HG02884 (cell line): ENCODE measurements around the gene ALDH3A1.
"Not testable (repeated sequence)": the region's sequence is repeated elsewhere in the genome, so short reads cannot be mapped to it uniquely, and the experiment has no call there.

Experiments used
- ATAC-seq: cut with Tn5 transposase; IDR thresholded peaks from one replicate; pipeline ENCODE4 v1.9.1; 2021; ENCODE audit warnings: mild to moderate bottlenecking, moderate library complexity; ENCODE audit not compliant: unreplicated experiment

Gene ALDH3A1

GRCh38 chr17:19747829-19748806 is at the start of gene ALDH3A1:
TSS of gene ALDH3A1 (minus strand) at chr17:19748298. CDS start at chr17:19745129, 3,169 bp downstream.
- no peak for ATAC-seq

- ATAC-seq, result no peak
Measured at GRCh38 chr17:19796457-19796856, 48.4 kb upstream of the ALDH3A1 start.

GRCh38 chr17:19791918-19792550 is 43.9 kb upstream of the ALDH3A1 start:
- no peak for ATAC-seq

- no peak for ATAC-seq
Measured at GRCh38 chr17:19787733-19788357, 39.7 kb upstream of the ALDH3A1 start.

DNA sequence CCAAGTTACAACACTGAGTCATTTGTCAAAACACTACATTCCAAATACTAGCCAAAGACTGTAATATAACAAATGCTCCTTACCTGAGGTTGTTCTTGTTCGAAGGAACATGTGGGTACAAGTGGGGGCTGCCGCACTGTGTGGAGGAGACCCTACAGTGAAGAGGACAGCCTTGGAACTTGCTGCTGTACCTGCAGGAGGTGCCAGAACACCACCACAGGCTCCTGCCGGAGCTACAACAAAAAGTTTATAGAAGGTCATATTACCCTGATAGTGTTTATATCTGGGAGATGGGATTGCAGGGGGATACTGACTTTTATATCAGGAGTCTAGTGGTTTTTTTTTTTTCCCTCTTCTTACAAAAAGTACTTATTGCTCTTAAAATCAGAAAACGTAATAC is 37.8 kb upstream of the ALDH3A1 start:
- no peak for ATAC-seq

DNA sequence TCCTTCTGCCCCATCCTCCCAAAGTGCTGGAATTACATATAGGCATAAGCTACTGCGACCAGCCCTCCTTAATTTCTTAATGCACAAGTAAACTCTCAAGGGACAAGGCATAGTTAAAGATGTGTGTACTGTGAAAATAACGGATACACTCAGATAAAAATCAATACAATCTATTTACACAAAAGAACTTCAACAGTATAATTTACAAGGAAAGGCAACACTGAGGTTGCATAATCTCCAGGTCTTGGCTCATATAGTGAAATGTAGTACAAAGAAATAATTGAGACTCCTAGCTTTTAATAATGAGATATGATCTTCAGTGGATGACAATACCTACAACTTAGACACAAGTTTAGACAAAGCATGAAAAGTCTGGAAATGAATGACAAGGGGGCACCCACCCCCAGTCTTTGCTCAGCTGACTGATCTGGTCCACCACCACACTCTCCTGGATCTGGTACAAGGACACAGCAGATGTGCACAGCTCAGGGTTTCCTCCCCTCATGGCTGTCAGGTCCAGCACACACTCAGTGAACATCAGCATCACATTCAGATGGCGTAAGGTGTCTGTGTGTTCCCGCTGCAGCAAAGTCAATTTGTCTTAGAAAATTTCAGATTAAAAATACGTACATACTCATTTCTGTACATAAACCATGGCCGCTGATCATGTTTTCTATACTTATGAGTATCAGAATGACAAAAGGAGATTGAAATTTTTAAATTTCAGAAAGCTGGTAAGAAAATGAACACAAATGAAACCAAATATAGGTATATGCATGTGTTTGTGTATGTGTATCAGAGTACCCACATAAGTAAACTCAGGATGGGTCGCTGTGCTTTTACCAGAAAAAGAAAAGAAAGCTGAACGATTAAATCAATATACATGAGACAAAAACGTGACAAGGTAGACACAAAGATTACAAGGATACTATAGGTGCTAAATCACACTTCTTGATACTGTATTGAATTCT is 33.7 kb upstream of the ALDH3A1 start:
- no peak for ATAC-seq

DNA sequence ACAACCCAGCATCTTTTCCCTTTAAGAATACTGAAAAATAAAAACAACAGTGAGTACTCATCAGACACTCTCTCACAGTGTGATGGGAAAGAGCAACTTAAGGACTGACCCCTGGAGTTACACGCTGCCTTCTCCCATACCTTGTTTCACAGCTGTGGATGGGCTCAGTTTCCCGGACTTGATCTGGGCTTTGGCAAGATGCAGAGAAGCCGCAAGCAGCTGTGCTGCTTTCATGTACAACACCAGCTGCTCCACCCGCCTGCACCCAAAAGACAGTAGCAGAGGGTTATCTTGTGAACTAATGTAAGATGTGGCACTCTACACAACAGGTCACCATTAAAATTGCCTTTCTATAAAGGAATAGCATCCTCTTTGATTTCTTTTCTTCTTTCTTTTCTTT is 32.7 kb upstream of the ALDH3A1 start:
- ATAC-seq, result no peak

DNA sequence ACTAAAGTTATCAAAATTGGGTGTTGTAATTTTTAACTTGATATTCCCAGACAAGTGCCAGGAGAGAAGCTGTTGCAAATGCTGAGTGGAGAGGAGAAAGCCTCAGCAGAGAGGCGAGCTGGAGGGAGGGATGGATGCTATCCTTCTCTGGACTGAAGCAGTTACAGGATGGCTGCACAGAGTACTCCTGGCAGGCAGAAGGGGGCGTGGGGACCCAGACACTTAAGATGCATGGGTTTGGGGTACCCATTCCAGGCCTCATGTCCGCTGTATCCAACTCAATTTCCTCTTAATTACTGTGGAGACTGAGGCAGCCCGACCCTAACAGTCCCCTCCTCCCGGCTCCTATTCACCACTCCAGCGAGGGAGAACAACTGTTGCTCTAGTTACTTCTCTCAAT is 25.4 kb upstream of the ALDH3A1 start:
- no peak for ATAC-seq

DNA sequence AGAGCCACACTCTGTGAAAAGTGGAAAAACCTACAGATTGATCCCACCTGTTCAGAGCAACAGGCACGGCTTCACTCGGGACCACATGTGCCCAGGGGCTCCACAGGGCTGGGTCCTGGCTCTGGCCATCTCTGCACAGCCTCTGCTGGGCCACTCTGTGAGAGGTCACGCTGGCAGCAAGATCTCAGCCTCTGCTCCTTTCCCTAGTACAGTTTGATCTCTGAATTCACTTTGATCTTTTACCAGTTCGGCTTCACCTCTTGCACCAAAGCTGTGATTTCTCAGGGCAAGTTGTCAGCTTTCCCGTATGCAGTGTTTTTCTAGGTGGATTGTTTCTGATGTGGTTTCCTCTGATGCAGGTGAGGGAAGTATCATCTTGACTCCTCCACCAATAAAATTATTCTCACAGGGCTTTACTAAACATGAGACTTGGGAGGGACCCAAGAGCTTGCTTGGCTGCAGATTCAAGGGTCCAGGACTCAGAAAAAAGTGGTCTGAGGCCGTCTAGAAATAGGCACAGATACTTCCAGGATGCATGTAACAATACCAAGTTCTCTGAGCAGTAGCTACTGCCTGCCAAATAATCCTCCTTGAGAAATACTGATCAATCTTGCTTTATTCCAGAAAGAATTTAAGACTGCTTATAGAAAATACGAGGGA is 24.0 kb upstream of the ALDH3A1 start:
- ATAC-seq, result no peak

DNA sequence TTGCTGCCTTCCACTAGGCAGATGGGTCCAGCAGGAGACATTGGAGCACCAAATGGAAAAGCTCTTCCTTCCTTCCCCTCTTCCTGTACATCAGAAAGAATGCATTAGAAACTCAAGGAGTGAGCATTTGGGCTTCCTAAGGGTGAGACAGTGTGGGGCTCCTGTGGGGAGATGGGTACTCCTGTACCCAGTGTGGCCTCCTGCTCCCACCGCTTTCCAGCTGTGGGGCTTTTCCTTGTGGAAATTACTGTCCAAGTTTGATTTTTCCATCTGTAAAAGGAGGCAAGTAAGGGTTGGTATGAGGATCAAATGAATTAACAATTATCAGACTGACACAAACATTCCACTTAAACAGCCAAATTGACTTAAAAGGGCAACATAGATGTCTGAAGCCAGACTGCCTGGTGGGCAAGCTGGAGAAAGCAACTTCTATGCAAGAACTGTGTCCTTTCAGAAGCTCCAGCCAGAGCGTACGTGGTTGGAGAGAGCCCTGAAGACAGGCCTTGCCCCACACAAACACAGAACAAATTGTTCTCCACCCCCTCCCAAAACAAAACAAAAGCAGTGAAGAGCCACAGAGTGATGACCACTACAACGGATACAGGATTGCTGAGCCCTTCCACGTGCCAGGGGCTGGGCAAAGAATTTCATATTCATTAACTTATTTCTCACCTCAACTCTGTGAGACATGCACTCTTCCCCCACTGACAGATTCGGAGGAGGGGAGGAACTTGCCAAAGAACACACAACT is 23.1 kb upstream of the ALDH3A1 start:
- ATAC-seq, result no peak

GRCh38 chr17:19769946-19770652 is 22.0 kb upstream of the ALDH3A1 start:
- no peak for ATAC-seq

GRCh38 chr17:19768046-19768782 is 20.1 kb upstream of the ALDH3A1 start:
- ATAC-seq, result no peak

DNA sequence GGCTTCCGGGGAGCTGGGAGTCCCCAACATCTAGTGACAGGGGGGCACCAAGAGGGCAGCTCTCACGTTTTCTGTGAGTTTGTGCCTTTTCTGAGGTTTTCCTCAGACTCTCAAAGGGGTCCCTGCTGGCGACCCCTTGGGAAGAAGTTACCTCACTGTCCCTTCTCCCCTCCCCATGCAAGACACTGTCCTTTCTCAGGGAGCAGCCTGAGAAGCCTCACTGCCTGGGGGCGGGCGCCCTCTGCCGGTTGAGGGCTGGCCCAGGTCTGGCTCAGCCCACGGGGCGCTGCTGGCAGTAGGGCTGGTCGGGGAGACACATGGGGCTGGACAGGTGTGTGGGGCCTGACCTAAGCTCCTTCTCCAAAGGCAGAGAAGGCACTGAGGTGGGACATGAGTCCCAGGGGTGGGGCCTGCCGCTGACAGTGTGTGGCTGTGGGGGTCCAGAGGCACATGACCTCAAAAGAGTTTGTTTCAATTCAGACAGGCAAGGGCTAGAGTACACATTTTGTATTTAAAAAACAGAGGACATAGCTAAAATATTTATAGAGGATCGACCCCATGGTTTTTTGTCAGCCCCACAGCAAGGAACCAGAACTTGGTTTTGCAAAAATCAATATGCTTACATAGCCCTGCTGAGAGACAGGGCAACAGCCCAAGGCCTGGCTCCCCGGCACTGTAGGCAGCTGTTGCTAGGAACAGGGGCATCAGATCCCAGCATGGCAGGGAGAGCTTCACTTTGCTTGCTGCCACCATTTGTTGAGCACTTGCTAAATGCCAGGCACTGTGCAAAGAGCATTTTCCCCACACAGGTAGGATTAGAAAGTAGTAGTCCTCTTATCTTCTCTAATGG is 18.5 kb upstream of the ALDH3A1 start:
- ATAC-seq, result no peak

- ATAC-seq, result no peak
Measured at GRCh38 chr17:19766016-19766415, 17.9 kb upstream of the ALDH3A1 start.

GRCh38 chr17:19763991-19764390 is 15.9 kb upstream of the ALDH3A1 start:
- ATAC-seq, result not testable (repeated sequence)

- no peak for ATAC-seq
Measured at GRCh38 chr17:19763416-19763815, 15.3 kb upstream of the ALDH3A1 start.

DNA sequence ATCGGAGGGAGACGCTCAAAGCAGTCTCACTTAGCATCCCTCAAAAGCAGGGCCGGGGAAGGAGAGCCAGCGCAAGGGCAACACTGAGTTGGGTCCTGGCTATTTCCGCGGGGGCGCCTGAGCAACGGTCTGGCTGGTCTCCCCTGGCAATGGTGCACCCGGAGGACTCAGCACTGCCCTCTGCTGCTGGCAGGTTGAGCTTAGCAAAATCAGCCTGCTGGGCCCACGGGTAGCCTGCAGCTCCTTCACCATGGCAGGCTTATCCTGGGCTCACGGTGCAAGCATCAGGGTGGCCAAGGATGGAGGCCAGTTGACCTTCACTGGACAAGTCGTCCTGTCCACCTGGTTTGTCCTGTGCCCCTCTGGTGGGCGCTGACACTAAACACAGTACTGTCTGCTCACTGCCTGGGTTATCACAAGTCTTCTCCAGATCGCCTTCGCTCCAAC is 14.4 kb upstream of the ALDH3A1 start:
- ATAC-seq, result no peak
